CD4-positive, alpha-beta T cell treated with Interleukin-15 for 1 hour (primary cell): ENCODE measurements around the gene TCF4.

Source experiments
- DNase-seq: peaks from one replicate; pipeline ENCODE4 v3.0.0-alpha.2; 2020

The TCF4 gene

GRCh38 chr18:55338978-55339650 lies 248.9 kb downstream of the TCF4 start:
- DNase-seq = no peak

DNA sequence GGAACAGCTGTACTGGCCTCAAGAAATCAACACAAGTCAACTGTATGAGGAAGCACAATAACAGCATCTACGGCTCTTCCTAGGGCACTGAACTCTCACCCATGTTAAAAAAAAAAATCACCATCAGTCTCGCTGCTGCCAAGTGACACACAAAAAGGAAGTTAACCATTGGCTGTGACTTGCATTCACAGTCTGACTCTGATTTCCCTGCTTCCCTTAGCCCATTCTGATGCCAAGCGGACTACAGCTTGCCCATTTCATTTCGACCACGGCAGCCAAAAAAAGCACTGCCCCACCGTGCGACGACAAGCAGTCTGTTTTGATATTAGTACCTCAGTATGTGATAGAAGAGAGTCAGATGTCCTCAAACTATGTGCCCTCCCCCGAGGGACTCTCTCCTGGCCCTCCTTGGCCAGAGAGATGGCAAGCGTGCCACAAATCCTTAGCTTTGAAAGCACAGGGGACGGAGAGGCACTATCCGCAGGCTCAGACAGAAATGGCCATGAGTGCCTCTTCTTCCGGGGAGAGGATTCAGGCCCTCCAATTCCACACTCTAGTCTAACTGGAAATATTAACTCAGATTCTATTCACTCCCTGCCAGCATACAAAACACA lies 250.0 kb downstream of the TCF4 start:
- DNase-seq = no peak

GRCh38 chr18:55337138-55337537 lies 250.9 kb downstream of the TCF4 start:
- no peak for DNase-seq

DNA sequence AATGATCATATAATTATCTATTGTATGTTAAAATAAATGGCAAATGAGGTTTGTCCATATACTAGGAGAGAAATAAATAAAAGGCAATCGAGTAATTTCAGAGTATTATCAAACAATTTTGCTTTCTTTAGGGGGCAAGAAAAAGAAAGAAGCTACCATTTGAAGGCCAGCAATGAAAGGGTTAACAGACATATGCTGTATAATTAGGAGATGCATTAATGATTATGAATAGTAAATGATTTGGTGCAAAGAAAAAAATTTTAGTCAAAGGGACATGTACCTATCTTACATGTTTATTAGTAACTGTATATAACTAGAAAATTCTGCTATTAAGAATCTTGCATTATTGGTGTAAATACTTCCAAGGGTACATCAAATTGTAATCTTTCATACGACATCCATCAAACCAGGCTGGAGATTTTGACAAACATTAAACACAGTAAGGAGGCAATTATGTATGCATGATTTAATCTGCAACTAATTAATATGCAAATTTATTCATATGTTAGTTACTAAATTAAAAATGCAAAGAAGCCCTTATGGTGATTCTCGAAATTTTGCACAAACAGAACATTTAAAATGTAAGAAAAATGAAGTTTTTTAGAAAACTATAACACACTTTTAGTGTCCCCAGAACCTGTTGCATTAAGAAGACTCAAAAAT lies 251.4 kb downstream of the TCF4 start:
- no peak for DNase-seq

DNA sequence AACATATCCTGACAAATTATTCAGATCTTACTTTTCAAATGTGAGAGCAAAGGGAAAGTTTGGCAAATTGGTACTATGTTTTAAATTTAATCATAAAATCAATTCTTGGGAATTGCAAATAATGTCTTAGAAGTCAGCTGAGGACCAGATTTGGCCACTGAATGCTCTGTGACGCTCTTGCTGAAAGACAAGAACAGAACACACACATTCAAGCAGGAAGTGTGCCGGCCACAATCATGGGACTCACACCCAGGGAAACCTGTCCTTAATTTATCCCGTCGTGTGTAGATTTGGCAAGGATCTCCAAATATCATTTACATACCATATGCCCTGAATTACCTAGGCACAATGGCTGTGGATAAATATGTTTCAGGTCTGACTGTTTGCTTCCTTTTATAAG lies 253.1 kb downstream of the TCF4 start:
- DNase-seq = no peak

GRCh38 chr18:55331301-55331700 lies 256.7 kb downstream of the TCF4 start:
- no peak for DNase-seq

DNA sequence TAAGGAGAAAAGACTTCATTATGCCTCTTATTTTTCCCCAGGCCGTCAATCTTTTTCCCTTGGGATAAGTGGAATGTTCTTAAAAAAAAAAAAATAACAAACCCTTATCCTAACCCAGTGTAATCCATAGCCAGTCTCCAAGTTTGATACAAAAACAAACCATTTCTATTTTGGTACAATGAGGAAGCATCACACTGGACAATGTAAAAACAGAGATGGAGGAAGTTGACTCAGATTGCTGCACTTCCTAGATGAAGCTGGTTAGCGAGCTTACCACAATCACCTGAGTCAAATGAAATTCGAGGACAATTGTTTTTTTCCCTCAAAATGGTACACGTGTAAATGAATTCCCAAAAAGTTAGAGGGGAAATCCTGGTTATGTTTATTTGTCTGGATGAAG lies 259.7 kb downstream of the TCF4 start:
- no peak for DNase-seq

- DNase-seq = no peak
These were observed 260.5 kb downstream of the TCF4 start for GRCh38 chr18:55327454-55327853.

DNA sequence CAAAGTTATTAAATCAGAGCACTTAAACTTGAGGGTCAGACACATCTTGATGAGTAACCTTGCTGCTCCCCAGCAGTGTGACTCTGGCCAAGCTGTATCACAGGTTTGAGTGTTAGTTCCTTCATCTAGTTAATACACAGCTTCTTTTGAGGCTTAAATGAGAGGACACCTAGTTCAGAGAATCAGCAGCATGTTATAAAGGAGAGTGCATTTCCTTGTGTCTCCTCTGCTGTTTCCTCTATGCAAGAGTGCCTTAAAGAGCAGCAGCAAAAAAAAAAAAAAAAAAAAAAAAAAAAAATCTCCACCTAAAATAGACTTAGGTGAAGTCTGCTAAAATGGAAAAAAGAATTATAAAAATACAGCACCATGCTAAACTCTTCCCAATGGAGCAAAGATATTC lies 261.9 kb downstream of the TCF4 start:
- DNase-seq = no peak

- no peak for DNase-seq
These were observed 263.8 kb downstream of the TCF4 start for GRCh38 chr18:55324166-55324565.

GRCh38 chr18:55323051-55323994 lies 264.7 kb downstream of the TCF4 start:
- DNase-seq = no peak

- peak; percentile 55 for DNase-seq
These were observed 265.7 kb downstream of the TCF4 start for GRCh38 chr18:55322178-55322735.

DNA sequence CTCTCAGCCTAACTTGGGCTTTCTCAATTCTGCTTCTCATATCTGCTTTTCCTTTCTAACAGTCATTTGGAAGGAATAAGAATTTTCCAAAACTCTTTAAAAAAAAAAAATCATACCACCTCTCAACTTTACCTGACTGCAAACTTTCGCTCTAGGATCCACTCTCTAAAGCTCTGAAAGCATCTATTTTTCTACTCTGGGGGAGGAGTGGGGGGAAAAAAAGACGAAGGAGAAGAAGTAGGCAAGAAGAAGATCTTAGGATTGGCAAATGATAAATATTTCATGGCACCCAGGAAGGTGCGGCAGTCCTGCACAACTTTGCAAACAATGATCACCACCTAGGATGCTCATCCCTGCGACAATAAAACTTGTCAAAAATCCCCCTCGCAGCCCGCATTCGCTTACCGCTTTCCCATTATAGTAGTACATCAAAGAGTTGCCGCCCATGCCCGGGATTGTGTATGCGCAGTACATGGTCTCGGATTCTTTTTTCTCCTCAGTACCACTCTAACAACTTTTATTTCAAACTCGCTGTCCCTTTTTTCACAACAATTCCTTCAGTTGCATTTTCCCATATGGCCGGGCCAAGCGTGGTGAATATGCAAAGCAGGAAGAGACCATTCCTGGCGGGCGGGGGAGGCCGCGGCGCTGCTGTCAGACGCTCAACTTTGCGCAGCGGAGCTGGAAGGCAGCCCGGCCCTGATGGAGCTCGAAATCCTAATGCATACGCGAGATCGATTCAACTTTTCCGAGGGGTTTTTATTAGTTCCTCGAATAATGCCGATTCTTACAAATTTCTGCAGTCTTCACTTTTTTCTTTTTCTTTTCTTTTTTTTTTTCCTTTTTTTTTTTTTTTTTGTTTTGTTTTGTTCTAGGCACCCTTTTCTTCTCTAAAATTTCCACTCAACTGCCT lies 266.5 kb downstream of the TCF4 start:
- DNase-seq = peak; percentile 70

GRCh38 chr18:55320424-55321264 lies 267.3 kb downstream of the TCF4 start:
- no peak for DNase-seq

DNA sequence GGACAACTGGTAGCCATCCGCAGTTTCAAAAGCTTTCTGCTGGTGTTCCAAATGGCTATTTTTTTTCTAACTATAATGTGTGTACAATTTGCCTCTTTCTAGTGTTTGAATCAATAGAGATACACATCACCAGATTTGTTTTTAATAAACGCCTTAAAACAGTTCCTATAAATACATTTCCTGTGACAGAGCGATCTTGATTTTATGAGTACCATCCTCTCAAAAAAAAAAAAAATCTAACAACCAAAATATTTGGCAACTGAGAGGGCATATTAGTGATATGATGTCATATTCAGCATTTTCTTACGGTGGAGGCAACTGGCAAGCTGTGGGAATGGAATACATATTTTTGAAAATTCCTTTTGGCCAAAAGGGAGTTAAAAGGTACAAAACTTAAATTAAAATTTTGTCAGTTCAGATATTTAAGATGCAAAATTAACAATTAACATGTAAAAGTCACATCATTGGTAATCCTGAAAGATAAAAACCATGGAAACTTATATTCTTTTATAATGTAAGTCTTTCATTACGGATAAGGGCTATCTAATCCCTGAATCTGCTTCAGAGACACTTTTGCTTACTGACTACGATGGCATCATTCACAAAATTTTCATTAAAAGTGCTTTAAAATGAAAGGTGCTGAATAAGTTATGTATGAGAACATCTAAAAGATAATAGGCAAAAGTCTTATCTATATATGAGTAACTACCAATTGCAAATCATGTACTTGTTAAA lies 268.4 kb downstream of the TCF4 start:
- no peak for DNase-seq

DNA sequence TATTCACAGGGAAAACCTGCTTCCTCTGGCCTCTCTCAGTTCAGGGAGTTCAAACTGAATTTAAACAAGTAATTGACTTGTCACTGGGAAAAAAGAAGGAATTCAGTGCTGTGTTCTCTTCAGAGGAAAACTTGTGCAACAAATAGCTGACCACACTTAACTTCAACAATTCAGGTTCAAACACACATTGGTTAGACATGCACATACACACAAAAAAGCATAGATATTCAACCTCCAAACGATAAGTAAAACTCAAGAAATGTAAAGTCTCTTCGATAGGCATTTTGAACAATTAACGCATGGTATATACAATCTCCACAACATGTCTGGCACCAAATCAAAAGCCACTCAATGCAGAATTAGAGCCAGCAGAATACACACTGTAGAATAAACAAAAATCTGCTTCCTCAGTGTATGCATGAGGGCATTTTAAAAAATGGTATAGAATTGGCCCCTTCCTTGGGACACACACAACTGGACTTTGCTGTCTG lies 269.0 kb downstream of the TCF4 start:
- DNase-seq = no peak

- no peak for DNase-seq
These were observed 270.1 kb downstream of the TCF4 start for GRCh38 chr18:55317864-55318263.

GRCh38 chr18:55317324-55317723 lies 270.7 kb downstream of the TCF4 start:
- no peak for DNase-seq

DNA sequence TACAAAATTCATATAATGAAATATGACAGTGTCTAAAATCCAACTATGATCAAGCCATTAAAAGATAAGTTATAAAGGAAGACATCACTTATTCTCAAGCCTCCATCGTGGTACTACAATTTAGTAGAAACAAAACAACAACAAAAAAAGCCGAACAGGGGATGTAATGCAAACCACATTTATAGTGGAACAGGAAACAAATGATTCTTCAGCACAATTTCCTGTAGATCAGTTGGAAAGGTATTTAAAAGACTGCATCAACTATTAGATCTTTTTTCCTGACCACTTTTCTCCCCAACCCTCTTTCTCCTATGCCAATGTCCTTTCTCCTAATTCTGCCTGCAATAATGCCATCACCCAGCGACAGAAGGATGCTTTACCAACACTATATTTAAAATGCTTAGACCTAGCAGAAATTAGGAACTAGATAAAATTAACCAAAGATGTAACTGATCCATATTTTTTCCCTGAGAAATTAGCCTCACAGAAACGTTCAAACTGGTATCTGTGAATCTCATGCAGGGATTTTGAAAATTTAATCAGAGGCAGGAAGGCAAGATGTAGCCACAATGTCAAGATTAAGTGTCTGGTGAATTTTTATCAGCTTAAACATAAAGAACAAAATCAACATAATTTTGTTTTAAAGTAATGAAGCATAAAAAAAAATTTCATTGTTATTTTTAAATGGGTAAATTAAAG lies 271.4 kb downstream of the TCF4 start:
- DNase-seq = no peak
